NCI-H446 (cell line): Measurements from ENCODE around the gene DIS3L2.
"Not testable (repeated sequence)": the region's sequence is repeated elsewhere in the genome, so short reads cannot be mapped to it uniquely, and the experiment has no call there.

Experiments
- DNase-seq, 2 experiments: peaks; one replicate each; lab custom pipeline; 2025; lab: John Stamatoyannopoulos, UW

DIS3L2 gene

GRCh38 chr2:232295971-232296370, 334.5 kb downstream of the DIS3L2 start:
- DNase-seq = no peak

DNA sequence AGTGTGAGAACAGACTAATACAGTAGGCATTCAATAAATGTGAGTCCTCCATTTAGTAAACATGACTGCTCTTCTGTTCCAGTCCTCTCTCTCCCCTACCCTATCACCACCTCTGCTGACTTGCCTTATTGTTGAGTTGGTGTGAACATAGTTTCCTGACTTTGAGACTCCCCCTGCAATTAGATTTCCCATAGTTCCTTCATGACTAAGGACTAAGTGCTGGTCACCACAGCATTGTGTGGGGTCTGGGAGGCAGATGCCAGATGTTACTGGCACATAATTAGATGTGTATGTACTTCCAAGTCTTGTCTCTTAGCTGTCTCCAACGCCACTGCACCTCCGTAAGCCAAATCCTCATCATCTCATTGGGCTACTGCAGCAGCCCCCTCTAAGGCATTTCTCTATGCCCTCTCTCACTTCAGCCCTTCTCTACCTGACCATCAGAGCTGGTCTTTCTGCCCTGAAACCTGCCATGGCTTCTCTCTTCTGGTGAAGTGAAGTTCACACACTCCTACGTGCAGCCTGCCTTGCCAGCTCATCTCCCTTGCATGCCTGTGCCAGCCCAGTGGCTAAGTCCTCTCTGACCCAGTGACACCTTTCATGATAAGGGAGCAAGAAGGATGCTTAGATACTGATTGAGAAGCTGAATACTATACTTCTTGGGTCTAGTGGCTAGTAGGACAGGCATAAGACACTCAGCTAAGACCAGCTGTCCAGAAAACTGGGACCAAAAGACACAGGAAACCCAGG, 335.4 kb downstream of the DIS3L2 start:
- DNase-seq = no peak

DNA sequence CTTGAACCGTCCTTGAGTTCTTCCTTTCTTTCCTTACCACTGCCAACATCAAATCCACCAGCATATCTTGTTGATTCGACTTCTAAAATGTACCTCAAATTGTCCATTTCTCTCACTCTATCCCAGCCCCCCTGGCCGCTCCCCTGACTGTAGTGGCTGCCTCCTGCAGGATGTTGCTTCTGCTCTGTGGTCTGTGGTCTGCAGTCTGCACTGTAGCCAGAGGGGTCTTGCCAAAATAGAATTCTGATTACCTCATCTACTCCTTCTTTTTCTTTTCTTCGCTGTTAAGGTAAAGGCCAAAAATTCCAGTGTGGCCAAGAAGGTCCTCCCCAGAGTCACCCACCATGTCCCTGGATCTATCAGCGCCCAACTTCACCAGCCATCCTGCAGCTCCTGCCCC, 337.6 kb downstream of the DIS3L2 start:
- no peak for DNase-seq

DNA sequence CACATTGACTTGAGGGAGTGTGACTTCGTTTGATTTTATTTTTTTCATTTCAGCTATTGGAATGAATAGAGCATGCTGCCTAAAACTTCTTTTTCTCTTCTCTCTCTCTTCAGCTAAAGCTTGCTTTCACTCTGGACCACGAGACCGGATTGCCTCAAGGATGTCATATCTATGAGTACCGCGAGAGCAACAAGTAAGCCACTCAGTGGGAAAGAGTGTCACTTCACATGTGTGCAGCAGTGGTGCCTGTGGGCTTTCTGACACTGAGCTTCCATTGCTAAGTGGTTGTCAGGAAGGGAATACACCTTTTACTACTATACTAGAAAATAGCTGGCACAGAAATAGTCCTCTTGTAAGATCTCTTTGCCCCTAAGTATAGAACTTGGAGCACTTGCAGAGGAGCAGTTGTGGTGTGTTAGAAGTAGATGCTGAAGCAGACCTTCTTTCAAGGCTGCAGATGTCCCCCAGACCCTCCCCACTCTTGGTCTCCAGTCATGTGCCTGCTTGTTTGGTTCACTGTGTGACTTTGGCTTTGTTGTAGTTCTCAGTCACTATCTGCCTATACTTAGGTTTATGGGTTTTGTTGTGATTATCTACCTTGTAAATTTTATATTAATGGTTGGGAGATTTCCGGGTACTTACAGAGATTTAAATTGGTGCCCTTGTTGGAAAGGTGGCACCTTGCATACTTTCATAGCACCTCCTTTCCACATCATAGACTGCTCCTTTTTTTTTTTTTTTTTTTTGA, 338.6 kb downstream of the DIS3L2 start:
- no peak for DNase-seq

GRCh38 chr2:232300894-232301387, 339.4 kb downstream of the DIS3L2 start:
- DNase-seq = no peak

DNA sequence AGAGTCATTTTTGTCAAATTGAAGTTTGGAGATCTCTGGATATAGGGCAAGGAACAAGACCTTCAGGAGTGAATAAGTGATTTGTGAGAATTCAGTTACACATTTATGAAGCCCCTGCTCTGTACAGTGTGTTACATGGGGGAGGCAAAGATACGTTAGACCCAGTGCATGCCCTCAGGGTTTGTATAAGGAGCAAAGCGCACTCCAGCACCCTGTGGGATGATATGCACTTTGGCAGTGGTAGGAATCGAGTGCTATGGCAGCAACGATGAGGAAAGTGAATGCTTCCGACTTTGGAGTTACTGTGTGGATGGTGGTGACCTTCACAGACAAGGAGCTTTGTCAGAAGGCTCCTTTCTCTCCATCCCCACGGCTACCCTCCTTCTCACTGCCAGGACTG, 342.7 kb downstream of the DIS3L2 start:
- no peak for DNase-seq

- DNase-seq = no peak
These were observed 345.3 kb downstream of the DIS3L2 start for GRCh38 chr2:232306741-232307305.

GRCh38 chr2:232307854-232308253, 346.3 kb downstream of the DIS3L2 start:
- no peak for DNase-seq

DNA sequence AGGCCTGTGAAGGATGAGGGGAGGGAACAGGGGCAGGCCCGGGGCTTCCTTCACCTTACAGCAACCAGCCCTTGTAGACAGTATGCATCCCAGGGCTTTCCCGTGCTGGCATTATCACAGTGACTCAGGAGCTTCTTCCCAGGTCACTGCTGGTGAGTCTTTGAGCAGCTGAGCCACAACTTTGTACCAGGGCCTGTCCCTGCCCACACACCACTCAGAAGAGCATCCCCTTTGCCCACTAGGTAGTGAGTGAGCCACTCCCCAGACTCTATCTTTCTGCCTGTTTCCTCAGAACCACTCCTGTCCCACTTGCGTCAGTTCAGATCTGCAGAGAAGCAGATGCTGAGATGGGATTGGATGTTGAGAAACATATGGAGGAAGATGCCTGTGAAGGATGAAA, 347.5 kb downstream of the DIS3L2 start:
- DNase-seq = no peak

DNA sequence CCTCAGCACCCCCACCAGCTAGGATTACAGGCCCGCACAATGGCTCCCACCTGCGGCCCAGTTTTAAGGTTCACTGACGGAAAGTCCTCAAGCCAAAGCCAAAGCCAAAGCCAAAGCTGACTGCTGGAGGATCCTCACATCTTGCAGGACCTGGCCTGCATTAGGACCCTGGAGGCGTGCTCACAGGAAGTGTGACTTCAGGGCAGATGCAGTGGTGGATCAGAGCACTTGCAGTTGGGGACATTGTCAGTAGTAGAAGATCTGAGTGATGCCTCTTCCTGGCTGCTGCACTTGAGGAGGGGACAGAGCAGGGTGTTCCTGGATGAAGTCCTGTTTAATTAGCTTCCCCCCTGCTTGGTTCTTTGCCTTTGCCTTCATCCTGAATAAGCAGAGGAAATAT, 348.1 kb downstream of the DIS3L2 start:
- no peak for DNase-seq

DNA sequence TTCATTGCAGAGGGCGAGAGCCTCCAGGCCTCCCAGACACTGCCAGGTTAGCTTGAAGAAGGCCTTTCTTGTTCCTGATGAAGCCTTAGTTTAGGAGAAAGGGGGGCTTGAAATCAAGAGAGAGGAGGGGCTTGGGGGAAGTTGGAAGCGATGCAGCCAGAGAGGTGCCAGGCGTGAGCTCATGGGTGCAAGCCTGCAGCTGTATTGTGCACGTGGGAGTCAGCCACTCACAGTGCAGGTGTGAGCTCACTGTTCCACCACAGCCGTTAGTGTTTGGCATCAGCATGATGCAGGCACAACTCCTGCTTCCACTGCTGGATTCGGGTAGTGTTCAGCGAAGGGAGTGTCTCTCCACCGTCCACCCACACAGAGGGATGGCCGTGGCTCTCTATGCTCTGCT, 348.6 kb downstream of the DIS3L2 start:
- DNase-seq = no peak

DNA sequence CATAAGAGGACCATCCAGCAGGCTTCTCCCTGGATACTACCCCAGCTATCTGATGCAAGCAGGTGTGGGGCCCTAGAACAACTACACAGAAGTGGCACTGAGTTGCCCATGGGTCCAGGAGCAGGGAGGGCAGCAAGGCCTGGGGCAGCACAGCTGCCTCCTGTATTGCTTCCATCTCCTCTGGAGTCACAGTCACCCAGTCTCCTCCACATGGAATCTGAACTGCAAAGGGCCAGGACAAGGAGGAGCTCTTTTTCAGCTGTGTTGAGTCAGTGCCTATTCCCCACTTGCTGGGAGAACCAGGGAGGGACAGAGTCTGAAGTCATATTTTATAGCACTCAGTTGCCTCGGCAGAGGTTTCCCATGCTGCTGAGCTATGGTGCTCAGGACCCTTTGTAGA, 349.2 kb downstream of the DIS3L2 start:
- DNase-seq = no peak

- not testable (repeated sequence) for DNase-seq
These were observed 352.1 kb downstream of the DIS3L2 start for GRCh38 chr2:232313645-232314044.

GRCh38 chr2:232315049-232315922, 353.8 kb downstream of the DIS3L2 start:
- no peak for DNase-seq

DNA sequence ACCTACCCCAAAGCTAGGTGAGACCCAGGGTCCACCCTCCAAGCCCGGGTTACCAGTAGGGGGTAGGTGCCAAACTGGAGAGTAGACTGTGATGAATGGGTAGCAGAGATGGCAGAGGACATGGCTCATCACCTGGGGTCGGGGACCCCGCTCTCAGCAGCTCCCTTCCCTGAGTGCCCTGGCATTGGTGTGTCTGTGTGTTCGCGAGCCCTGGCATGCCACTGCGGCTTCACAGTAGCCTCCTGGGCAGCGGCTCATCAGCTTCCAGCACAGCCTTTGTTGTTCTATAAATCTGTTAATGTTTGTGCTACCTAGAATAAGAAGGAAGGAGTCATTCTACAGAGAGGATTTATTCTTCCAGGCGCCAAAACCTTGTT, 354.4 kb downstream of the DIS3L2 start:
- DNase-seq = no peak

DNA sequence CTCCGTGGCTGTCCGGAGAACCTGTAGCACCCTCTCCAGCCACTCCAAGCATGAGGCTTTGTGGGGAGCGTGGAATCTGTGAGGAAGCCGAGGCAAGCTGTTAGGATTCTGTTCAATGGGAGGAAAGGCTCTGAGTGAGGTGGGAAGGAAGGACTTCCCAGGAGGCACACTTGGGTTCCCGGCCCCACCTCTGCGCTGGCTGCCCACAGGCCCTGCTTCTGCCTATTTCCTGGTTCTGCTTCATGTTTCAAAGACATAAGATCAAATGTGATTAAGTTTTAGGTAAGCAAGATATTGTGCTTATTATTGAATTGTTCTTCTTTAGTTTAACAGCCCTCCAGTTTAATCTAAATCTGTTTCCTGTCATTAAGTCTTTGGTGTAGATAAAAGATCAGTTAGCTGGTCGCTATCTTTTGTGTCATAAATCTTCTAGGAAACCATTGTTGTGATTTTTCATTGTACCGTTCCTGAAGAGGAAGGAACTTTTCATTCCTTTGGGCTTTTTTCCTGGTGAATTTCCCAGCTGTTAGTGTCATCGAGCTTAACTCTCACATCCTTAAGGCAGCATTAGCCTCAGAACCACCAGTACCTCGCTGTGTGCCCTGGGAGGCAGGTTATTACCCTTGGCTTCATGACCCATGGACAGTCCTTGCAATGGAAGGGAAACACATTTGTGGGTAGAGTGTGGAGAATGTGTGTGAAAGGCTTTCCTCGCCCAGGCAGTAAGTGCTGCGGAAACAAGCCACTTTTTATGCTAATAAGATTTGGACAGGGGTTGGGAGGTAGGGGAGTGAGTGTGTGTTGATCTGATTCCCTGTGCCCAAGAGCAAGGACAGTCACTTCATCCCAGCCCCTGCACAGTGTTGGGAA, 355.2 kb downstream of the DIS3L2 start:
- DNase-seq = no peak

DNA sequence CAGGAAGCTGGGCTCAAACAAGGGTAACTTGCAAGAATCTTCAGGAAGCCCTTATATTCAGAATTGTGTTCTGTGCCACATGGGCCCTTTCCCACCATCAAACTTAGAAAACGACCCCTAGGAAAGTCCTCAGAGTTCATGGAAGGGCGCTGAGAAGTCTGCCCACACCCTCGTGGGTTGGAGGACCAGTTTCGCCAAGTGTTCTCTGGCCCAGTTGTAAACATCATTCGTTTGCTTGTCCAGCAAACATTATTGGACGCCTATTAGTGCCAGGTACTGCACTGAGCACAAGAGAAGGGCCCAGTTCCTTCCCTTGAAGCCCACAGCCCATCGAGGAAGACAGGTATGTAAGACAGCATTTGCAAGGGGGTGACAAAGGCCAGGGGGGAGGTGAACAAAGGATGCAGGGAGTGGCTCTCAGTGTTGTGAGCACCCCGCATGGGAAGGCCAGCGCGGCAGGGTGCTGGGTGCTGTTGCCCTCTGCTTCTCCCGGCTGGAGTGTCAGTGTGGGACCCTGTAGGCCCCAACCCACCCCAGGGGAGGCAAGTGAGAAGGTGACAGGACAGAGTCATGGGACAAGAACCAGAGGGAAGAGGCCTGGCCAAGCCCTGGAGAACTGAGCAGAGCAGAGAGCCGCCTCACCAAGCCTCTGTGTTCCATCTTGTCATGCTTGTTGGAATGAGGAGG, 356.8 kb downstream of the DIS3L2 start:
- no peak for DNase-seq

DNA sequence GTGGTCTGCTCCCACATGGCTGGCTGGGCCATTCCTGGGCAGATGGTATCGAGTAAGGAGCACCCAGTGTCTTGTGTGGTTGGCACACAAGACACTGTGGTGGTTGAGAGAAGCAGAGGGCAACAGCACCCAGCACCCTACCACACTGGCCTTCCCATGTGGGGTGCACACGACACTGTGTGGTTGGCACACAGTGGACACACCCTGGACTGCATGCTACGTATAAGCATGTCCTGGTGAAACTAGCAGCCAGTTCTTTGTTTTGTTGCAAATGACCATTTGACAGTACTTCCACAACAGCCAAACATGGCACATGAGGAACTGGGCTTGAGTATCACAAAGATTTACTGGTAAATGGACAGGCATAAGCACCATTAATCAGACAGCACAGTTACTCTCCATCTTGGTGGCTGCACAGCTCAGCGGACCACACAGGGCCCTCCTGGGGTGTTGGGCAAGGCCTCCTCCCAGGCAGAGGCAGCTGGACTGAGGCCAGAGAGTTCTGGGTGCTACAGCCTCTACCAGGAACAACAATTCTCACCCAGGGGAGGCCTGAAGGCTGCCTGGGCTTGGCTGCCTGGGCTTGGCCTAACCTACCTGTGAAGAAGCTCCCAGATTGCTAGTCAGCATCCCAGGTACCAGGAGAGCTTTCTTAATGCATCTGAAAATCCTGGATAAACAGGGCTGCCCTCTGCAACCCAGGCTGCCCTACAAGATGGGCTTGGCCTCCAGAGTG, 357.7 kb downstream of the DIS3L2 start:
- no peak for DNase-seq

DNA sequence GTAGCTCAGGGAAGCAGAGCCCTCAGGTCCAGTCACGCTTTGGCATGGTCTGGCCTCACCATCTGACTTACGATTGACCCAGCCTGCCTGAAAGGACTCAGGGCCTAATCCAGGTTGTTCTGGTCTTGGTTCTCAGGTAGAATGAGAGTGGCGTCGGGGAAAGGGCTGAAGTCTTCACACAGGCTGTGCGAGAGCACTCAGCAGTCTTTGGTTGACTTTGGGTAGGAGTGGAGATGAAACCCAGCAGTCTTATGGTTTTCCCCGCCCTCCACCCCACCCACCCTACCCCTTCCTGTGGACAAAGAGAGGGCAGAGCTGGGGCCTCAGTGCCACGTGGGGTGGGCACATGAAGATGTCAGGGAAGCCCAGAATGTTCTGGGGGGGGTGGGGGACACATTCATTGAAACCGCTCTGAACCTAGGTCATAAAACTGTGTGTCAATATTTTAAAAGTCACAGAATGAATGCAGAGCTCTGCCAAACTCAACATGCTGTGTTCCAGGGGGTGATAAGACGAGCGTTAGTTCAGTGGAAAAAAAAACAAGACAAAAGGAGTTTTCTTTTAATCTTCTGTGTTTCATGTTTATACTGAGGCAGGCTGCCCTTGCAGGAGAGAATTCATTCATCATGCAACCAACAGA, 358.4 kb downstream of the DIS3L2 start:
- DNase-seq = no peak
